HFFc6 (cell line): ENCODE measurements around the gene PNPLA6. TPM values are rescaled to one million over a fixed set of nuclear protein-coding genes. Genes with fewer than 3 reads are reported as not detected.

Experiments used
- DNase-seq: peaks from one replicate; pipeline ENCODE4 v3.0.0-alpha.2; 2018
- H3K27ac Mint-ChIP-seq: 2 replicates; pipeline ENCODE4 v1.8.0; 2020; ENCODE audit warnings: mild to moderate bottlenecking, mixed read lengths
- H3K27me3 Mint-ChIP-seq: 2 replicates; pipeline ENCODE4 v1.8.0; 2021; ENCODE audit warnings: mild to moderate bottlenecking, moderate library complexity, mixed read lengths; ENCODE audit not compliant: insufficient read depth
- H3K36me3 Mint-ChIP-seq: 2 replicates; pipeline ENCODE4 v1.8.0; 2021; ENCODE audit warnings: low read depth, mixed read lengths
- H3K4me1 Mint-ChIP-seq: 2 replicates; pipeline ENCODE4 v1.8.0; 2020; ENCODE audit warnings: low read depth, mixed read lengths
- H3K4me3 Mint-ChIP-seq: 2 replicates; pipeline ENCODE4 v1.8.0; 2020; ENCODE audit warnings: mild to moderate bottlenecking, moderate library complexity, mixed read lengths
- H3K9me3 Mint-ChIP-seq: 2 replicates; pipeline ENCODE4 v1.8.0; 2020; ENCODE audit warnings: mild to moderate bottlenecking, mixed read lengths
- total RNA-seq, 6 experiments: library from RNA; stranded (reverse); fragmentation: NEBNext Ultra II Directional; extraction: Animal tissue kit (Norgen Biotek cat#: 25700); gene quantifications; 2 replicates in 1 of 6; 3 replicates in 5 of 6; pipeline ENCODE4 v1.2.3, GENCODE V29; 2021
- TF ChIP-seq, protein P1 (sequence below): fragments of 200-600 bp; sonication (generic); IDR thresholded peaks from 2 replicates; pipeline ENCODE4 v1.5.0; 2021; ENCODE audit warnings: antibody characterized with exemption, mild to moderate bottlenecking

The PNPLA6 gene
- total RNA-seq, 6 experiments from 2014 or later = 123 to 157 (median 138) TPM

GRCh38 chr19:7509625-7510024 is 25.9 kb upstream of the PNPLA6 start:
- Mint-ChIP-seq H3K4me1 (peaks cover 21% of the 10 kb centered on the region), H3K36me3 (no peaks in the 10 kb centered on the region), H3K27ac (no peak overlapping the region), H3K27me3 (peaks cover 5% of the 10 kb centered on the region), H3K4me3 (no peak overlapping the region), H3K9me3 (no peaks in the 10 kb centered on the region)
- DNase-seq = no peak
- TF ChIP-seq, protein P1, sequence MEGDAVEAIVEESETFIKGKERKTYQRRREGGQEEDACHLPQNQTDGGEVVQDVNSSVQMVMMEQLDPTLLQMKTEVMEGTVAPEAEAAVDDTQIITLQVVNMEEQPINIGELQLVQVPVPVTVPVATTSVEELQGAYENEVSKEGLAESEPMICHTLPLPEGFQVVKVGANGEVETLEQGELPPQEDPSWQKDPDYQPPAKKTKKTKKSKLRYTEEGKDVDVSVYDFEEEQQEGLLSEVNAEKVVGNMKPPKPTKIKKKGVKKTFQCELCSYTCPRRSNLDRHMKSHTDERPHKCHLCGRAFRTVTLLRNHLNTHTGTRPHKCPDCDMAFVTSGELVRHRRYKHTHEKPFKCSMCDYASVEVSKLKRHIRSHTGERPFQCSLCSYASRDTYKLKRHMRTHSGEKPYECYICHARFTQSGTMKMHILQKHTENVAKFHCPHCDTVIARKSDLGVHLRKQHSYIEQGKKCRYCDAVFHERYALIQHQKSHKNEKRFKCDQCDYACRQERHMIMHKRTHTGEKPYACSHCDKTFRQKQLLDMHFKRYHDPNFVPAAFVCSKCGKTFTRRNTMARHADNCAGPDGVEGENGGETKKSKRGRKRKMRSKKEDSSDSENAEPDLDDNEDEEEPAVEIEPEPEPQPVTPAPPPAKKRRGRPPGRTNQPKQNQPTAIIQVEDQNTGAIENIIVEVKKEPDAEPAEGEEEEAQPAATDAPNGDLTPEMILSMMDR = no peak

- Mint-ChIP-seq H3K36me3 (no peaks in the 10 kb centered on the region), H3K4me3 (peak overlapping the region; percentile 26), H3K9me3 (no peaks in the 10 kb centered on the region), H3K4me1 (peaks cover 42% of the 10 kb centered on the region), H3K27ac (peak overlapping the region; percentile 57), H3K27me3 (peaks cover 5% of the 10 kb centered on the region)
- DNase-seq = peak; percentile 87
- TF ChIP-seq, protein P1 = no peak
Observed at GRCh38 chr19:7512400-7512851, 23.1 kb upstream of the PNPLA6 start.

DNA sequence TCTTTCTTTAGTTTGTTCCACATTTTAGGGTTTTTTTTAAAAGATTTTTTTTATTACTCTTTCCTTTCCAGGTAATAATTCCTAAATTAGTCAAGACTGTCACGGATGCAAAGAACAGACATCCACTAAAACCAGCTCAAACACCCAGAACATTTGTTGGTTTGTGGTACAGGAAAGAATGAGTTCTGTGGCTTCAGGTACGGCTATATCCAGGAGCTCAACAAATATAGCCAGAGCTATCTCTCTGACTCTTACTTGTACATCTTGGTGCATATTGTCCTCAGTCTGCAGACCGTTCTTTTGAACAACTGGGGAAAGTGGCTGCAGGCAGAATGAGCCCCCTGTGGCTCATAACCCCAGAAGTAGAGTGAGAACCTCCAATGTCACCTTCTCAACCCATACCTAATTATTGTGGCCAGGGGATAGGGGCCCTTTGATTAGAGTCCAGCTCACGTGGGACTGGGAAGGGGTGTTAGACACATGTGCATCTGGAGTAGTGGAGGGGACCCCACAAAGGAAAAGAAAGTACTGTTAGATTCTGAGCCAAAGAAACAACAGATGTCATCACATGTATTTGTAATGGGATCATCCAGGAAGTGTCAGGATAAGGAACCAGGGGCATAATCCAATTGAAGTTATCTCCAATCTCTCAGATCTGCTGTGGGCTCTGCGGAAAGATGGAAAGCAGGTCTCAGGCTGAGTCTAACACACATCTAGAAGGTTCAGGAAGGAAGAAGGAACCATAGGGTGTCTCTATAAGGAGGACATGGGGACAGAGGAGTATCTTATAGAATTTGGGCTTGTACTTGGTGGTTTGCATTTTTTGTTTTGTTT is 21.5 kb upstream of the PNPLA6 start:
- Mint-ChIP-seq H3K27me3 (peaks cover 7% of the 10 kb centered on the region; the same call in 1 of the 2 replicates), H3K4me3 (no peak overlapping the region; the same call in 1 of the 2 replicates), H3K36me3 (peaks cover 1% of the 10 kb centered on the region; the same call in 1 of the 2 replicates), H3K27ac (no peak overlapping the region; the same call in 1 of the 2 replicates), H3K9me3 (no peaks in the 10 kb centered on the region), H3K4me1 (peaks cover 41% of the 10 kb centered on the region)
- TF ChIP-seq, protein P1 = no peak
- DNase-seq = no peak

- Mint-ChIP-seq H3K27me3 (peaks cover 1% of the 10 kb centered on the region; the same call in 1 of the 2 replicates), H3K4me3 (peak overlapping the region; percentile 88), H3K36me3 (peaks cover 5% of the 10 kb centered on the region; the same call in 1 of the 2 replicates), H3K27ac (peak overlapping the region; percentile 90), H3K9me3 (no peaks in the 10 kb centered on the region), H3K4me1 (peaks cover 41% of the 10 kb centered on the region)
- TF ChIP-seq, protein P1 = no peak
- no peak for DNase-seq
Observed at GRCh38 chr19:7515110-7515644, 20.3 kb upstream of the PNPLA6 start.

GRCh38 chr19:7515645-7516151 is 19.8 kb upstream of the PNPLA6 start, which contains the start of gene ZNF358:
Gene ZNF358, plus strand, starts transcription at chr19:7516103. Its CDS starts 3,140 bp downstream, at chr19:7519243.
- Mint-ChIP-seq H3K4me1 (peaks cover 41% of the 10 kb centered on the region), H3K4me3 (peak within 1 kb of the TSS; percentile 90), H3K27me3 (peaks cover 1% of the 10 kb centered on the region; the same call in 1 of the 2 replicates), H3K36me3 (peaks cover 5% of the 10 kb centered on the region; the same call in 1 of the 2 replicates), H3K9me3 (no peaks in the 10 kb centered on the region), H3K27ac (peak within 1 kb of the TSS; percentile 90)
- no peak for DNase-seq
- TF ChIP-seq, protein P1 = no peak
